ENCODE data around the gene CCR5AS.
"Not testable (repeated sequence)": the region's sequence is repeated elsewhere in the genome, so short reads cannot be mapped to it uniquely, and the experiment has no call there.

The CCR5AS gene

DNA sequence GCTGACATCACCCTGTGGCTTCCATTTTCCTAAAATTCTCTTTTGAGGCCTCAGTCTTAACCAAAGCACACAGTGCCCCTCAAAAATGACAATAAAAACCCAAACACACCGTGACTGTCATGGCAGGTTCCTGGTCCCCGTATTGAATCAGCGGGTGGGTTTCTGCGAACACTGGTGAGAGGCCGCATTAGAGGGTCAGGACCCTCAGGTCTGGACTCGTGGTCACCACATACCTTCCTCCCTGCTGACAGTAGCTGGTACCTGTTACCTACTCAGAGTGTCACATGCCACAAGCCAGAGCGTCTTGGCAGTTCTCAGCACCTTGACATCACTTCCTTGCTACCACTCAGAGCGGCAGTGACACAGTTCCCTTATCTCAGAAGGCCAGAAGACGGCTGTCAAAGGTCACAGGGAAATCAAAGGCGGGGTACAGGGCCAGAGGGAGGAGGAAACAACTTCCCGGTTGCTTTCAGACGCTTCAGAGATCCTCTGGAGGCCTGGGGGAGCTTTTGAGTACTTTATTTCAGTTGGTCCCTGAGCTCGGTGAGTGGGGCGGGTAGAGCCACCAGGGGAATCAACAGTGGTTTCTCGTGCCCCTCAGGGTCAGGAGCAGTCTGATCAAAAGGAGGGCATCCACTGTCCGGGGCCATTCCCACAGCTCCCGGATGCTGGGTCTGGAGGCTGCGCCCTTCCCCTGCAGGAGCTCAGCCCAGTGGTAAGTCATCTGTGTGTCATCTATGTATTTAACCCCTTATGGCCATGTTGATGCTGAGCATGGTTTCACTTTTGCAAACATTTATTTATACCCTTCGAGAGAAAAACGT, at the start of gene CCR5AS, which contains the start of gene CCRL2:
CCR5AS (minus strand) TSS at position 279 of the 824 bp plus-strand sequence.
CCRL2 (plus strand) TSS at position 472 of the 824 bp plus-strand sequence. CDS start 821 bp downstream, outside the sequence.
- peak in 12 of 51 donors; percentile 3 to 33 (median 15) for DNase-seq

DNA sequence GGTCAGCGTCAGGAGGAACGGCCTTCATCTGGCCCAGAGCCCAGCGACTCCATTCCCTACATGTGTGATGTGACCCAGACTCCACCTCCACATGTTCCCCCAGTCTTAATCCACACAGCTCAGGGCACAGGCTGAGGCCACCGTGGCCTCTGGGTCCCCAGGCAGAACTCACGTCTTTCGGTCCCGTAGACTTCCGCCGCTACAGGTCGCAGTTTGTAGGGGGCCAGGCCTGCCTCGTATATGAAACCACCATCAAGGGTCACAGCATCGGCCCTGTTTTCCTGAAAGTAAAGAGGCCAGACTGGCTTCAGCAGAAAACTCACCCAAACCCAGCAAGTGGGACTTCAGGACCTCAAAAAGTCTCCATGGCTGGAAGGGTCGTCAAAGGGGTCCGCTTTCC, 49.3 kb upstream of the CCR5AS start:
- no peak for DNase-seq

DNA sequence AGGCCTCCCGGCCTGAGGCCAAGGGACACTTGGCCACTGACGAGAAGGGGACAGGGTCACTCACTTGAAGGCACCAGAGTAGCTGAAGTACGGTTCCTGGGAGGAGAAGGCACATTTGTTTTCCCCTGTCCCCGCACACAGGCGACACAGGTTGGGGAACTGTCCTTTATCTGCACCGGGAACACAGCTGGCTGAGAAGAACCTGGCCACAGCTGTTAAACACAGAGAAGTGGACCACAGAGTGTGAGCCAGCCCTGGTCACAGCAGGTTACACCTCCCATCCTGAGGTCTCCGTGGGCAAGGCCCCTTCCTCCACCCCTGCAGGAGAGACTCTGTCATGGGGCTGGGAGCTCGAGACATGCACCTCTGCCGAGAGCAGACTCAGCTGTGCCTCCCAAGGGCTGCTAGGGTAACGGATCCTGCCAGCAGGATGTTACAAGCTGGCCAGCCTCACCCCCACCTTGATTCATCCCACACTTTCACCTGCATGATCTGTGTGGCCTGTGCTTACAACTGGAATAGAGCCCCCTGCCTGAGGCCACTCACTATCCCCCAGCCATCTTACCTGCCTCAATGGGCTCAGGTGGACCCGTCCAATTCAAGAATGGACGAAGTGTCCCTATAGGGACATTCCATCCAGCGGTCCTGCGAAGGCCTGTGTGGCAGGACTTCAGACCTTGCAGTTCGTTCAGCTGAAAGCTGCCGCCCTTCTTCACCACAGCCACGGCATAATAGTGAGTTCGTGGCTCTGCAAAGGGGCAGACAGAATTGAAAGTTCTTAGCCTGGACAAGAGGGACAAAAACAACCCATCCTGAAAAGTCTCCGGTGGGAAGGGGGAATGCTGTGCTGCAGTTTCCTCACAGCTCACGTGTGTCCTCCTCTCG, 48.6 kb upstream of the CCR5AS start:
- DNase-seq: no peak

DNA sequence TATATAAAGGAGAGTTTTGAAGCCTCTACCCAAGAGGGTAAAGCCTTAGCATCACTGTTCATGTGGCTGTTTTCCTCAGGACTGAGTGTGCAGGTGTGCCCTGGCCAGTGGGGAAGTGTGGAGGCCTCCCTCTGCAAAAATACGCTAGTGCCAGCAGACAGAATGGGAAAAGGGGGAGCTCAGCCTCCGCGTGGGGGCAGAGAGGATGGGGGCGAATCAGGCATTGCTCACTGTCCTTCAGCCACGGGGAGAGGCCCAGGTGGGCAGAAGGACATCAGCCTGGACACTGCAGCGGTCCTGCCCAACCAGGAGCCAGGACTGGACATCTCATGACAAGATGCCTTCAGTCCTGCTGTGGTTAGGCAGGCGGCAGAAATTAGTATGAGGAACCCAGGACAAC, 47.7 kb upstream of the CCR5AS start:
- no peak for DNase-seq

DNA sequence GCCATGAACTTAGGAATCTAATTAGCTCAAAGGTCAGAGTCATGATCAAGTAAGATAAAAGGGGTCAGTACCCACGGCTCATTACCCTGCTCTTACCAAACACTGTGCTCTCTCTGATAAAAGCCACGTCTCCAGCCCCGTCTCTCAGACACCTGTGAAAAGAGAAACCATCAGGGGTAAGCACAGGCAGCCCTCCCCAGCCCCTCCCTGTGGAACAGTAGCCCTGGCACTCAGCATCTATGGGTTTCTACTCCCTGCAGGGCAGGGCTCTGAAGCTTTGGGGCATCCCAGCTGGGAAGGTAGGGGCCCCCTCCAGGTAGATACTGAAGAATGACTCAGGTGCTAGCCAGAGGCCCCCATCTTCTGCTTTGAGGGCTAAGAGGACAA, 47.3 kb upstream of the CCR5AS start:
- no peak for DNase-seq

DNA sequence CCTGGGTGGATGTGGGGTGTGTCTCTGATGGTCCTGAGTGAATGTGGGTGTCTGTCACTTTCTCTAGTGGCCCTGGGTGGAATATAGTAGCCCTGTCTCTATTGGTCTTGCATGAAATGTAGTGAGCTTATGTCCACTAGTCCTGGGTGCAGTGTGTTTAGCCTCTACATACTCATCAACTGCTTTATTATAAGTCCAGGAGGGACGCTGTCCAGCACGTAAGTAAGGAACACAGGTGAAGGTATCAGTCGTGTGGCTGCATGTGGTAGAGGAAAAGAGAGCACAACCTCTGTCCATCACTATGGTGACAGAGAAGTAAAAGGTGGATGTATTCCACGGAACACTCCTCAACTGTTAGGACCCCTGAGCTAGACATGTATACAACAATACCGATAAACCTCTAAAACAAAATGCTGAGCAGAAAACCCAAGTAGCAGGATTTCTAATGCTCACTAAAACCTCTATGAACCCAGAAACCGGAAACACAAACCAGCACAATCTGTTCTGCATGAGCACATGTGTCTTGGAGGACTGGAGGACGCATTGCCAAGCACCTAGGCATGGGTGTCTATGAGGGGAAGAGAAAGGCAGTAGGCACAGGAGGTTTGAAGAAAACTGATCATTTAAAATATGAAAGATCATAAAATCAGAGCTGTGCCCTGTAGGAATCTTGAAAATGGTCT, 46.8 kb upstream of the CCR5AS start:
- DNase-seq: no peak

DNA sequence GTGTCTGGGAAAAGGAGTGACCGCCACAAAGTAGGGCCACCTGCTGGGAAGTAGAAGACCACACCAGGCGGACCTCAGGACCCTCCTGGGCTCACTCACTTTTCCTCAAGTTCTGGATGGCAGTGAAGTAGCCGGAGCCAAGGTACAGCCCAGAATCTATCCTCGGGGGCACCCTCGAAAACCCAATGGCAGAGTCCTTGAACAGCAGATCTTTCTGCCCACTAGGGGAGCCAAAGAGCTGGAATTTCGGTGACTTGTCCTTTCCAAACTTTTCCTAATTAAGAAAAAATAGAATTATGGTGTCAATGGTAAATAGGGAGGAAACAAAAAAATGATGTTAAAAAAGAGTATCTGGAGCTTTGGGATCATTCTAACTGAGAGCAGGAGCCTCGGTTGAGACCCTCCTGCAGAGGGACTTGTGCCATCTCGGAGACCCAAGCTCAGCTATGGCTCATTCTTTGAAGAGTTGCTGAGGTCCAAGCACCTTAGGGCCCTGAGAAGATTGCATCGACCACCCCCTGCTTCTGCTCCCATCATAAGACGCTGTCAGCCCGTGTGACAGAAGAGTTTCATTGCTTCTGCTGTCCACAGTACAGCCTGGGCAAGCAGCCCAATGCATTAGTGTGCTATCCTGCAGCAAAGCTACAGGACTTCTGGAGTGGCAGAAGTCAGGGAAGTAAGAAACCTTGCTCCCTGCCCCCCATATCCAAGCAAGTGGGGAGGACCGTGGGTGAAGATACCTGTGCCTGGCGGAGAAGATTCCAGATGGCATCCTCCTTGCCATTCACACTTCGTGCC, 43.1 kb upstream of the CCR5AS start:
- no peak for DNase-seq

DNA sequence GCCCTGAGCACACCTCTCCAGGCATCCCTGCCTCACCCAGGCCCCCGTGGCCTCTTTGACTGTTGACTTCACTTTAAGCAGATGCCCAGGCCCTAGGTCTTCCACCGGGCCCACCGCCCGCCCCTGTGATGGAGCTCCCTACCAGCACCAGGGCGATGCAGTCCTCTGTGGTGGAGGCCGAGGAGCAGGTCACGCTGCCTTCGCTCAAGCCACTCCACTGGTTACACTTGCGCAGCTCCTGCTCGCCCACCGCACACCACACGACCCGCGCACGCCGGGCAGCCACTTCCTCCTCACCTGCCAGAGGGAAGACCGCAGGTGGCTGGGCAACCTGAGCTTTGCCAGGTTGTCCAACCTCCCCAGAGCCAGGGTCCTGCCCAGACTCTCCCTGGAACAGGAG, 41.9 kb upstream of the CCR5AS start:
- DNase-seq: no peak

DNA sequence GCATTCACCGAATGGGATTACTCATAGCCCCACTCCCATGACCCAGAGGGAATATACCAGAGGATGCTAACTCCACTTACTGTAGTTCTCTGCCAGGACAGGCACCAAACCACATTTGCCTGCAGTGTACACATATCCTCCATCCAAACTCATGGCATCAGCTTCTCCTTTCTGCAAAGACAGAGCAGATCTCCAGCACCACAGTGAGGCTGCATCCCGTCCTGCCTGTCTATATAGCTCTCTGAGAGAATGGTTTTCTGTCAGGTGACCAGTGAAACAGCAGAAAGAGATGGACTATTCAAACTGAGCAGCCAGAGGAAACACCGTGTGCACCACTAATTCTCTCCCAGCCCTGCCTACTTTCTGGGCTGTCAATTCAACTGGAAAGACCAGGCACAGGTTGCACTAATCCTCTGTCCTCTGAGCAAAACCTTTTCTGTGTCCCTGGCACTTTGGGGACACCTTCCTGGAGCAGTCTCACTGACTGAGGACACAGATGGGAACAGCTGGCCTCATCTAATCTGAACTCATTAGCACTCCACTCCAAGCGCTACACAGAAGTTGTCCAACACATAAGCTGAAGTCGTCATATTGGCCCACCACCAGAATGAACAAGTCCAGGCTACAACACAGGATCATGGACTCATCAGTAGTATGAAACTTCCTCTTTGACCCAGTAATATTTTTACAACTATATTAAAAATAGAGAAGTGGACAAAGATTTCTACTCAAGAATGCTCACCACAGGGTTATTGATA, 40.5 kb upstream of the CCR5AS start:
- DNase-seq: no peak

DNA sequence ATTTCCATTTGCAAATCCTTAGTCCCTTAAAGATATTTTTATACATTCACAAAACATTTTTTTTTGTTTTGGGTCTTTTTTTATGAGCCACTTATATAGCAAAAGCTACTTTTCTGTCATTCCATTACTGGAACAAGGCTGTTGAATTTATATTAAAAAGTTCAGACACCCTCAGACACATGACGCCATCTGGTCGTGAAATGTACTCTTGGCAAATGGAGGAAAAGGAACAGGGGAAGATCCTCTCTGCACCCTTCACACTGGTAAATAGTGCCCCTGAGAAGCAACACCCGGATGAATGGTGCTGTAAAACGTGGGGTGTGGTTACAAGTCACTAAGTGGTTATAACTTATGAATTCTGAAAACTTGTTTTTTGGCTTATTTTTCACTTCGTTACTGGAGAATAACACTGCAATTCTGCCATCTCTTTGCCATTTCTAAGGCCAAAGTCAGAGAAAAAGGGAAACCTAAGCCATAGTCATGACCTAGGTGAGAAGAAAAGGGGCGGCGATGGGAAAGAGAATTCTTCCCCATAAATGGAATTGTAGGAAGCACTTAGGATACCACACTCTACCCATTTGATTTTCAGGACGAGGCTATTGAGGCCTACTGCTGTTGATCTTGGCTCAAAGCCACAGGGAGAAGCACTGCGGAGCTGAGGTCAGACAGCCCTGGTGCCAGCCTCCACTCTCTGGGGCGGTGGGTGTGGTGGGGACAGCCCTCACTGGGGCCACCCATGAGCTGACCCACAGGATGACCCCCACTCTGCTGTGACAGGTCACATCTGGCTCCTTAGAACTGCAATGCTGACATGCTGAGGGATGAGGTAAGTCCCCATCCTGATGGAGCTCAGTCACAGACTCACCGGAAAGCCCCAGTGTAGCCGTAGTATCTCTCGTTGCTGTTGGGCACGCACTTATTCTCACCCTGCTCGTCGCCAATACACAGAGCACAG, 36.0 kb upstream of the CCR5AS start:
- peak in 8 of 51 donors; percentile 3 to 46 (median 12) for DNase-seq

DNA sequence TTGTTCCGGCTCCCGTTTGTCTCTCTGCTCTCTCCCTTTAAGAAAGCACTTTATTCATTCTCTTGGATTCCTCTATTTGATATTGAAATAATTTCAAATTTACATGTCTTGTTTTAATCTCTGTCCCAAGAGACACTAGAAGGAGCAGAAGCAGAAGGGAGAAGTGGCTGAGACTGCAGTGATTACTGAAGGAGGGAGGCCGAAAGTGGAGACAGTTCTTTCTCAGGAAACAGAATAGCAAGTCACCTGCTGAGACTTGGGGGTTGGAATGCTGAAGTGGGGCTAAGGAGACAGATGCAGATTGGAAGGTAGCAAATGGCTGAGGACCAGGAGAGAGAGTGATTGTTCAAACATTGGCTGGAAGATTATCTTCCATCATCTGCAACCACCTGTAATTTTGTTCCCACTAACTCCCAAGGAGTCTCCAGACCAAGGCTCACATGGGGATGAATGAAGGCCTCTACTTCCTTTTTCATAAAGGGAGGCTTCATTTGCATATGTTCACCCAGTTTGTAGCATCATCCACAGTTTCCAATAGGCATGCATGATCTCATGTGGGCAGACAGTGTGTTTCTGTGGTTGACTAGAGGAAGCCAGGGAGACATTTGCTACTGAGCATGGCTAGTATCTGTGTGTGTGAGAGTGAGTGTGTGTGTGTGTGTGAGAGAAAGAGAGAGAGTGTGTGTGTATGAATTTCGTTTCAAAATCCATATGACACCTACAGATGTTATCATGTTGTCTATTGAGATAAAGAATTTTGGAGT, 33.8 kb upstream of the CCR5AS start:
- no peak for DNase-seq

DNA sequence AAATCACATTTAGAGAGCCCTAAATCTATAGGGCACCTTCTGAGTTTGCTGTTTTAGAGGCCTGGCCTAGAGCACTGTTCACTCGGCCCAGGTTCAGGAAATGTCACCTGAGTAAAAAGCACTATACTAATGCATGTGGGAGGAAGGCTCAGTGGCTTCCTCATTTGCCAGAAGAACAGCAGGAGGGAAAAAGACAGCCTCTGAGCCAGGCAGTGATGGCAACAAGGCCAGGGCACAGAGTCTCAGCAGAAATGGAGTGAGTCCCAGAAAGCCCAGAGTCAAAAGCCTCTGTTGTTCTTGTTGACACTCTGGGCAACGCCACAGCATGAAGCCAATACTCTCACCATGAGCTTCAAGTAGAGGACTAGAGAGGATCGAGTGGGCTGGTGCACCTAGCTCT, 32.0 kb upstream of the CCR5AS start:
- peak in 6 of 51 donors; percentile 4 to 27 (median 12) for DNase-seq

DNA sequence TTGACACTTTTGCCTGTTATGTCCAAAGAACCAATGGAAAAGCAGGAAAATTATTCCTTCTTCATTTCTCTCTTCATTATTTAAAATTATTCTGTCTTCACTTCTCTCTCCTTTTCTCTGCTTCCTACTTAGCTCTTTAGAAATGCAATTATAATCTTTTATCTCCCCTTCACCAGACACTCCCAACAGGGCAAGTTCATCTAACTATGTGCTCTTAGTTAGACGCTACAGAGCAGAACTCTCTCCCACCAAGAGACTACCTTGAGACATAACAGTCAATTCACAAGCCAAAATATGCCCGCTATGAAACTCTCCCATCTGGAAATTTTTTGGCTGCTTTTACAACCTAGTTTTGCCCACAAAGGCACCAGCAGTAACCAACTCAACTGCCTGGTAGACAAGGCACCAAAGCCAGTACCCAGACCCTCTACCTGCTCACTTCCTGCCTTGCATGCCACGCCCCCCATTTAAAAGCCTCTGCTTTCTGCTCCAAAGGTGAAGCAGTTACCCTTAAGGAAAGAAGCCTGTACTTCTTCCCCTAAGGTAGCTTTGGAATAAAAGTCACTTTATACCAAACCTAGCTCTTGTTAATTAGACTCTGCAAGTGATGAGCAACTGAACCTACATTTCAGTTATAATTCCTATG, 28.3 kb upstream of the CCR5AS start:
- no peak for DNase-seq

DNA sequence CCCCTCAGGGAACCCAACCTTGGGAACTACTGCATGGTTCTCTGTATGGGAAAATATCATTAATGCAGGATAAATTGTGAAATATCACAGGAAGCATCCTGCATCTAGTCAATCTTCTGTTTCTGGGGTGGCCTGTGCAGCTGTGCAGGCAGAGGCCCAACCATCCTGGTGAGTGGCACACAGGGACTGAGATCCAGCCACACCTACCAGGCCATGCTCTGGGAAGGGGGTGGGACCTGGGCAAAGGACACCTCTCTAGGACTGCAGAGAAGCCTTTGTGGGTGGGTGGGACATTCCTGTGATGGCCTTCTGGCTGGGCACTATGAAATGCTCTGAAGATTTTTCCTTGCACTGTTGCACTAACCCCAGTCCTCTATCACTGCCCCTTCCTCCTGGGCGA, 27.0 kb upstream of the CCR5AS start:
- no peak for DNase-seq

DNA sequence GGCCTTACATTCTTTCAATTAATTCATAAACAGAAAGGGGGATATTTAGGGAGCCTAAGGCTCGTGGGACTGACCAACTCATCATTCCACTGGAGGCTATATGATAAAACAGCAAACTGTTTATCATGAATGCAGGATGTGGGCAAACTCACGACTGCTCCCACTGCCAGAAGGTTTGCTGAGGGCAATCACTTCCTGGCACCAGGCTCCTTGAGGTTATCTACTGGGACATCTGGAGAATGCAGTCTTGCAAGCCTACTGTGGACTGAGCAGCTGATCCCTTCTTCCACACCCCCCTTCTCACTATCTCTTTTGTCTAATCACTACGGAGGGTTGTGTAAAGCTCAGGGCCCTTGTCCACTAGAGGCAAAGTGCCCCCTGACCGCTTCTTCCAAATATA, 26.3 kb upstream of the CCR5AS start:
- DNase-seq: not testable (repeated sequence)

DNA sequence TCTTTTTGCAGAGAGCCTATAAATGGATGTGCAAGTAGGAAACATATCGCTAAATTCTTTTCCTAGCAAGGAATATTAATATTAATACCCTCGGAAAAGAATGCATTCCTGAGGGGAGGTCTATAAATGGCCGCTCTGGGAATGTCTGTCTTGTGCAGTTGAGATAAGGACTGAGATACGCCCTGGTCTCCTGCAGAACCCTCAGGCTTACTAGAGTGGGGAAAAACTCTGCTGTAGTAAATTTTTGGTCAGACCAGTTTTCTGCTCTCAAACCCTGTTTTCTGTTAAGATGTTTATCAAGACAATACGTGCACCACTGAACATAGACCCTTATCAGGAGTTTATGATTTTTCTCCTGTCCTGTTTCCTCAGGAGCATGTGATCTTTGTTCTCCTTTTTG, 25.0 kb upstream of the CCR5AS start:
- DNase-seq: not testable (repeated sequence)

DNA sequence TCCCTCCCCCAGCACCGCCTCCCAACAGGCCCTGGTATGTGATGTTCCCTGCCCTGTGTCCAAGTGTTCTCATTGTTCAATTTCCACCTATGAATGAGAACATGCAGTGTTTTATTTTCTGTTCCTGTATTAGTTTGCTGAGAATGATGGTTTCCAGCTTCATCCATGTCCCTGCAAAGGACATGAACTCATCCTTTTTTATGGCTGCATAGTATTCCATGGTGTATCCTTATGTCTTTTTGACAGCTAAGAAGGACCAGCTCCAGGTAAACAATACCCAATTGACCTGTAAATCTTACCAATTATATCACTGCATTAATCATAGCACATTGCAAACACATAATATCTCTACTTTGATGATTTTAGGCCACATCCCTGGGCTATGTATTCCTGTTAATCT, 24.0 kb upstream of the CCR5AS start:
- DNase-seq: not testable (repeated sequence)

DNA sequence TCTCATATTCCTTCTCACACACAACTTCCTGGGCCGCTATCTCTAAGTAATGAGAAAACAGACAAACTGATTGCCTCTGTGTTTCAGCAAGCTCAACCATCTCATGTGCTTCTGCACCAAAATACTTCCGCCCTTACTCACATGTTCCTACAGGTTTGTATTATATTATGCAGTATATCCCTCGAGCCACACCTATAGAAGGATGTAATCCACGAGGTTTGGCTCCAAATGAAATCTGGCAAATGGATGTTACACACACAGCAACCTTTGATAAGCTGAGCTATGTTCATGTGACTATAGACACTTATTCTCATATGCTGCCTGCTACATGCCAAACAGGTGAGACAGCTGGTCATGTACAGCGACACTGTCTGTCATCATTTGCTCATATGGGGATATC, 22.8 kb upstream of the CCR5AS start:
- no peak for DNase-seq
